Esophagus muscularis mucosa (tissue), 4 donors: Measurements from ENCODE around the gene KLHDC7A.

ENCODE experiments used
- CTCF ChIP-seq, 3 experiments: fragments of 200-600 bp in 2 of 3; fragments of 450-650 bp in 1 of 3; sonication (generic) in 2 of 3; IDR thresholded peaks; one replicate each; pipeline ENCODE4 v1.5.1; 2017 to 2019; ENCODE audit warnings: antibody characterized with exemption in 3 of 3, mild to moderate bottlenecking in 2 of 3, moderate library complexity in 1 of 3
- EP300 ChIP-seq: sonication (generic); formaldehyde crosslinking; IDR thresholded peaks from one replicate; pipeline ENCODE4 v1.6.1; 2017; ENCODE audit warnings: antibody characterized with exemption
- POLR2A ChIP-seq: fragments of 450-650 bp; IDR thresholded peaks from one replicate; pipeline ENCODE4 v1.6.1; 2017; ENCODE audit warnings: antibody characterized with exemption, moderate library complexity, mild to moderate bottlenecking, low read depth
- POLR2AphosphoS5 ChIP-seq, 2 donors: sonication (generic); formaldehyde crosslinking; IDR thresholded peaks; one replicate each; pipeline ENCODE4 v1.6.1; 2017; ENCODE audit warnings: antibody characterized with exemption in 2 of 2

- TF ChIP-seq POLR2AphosphoS5 (IDR thresholded peaks at IDR 0.05), result no peak
- no peak for TF ChIP-seq CTCF (IDR thresholded peaks at IDR 0.05)
- no peak for TF ChIP-seq POLR2A
- no peak for TF ChIP-seq EP300
These were observed 50.1 kb downstream of the KLHDC7A start for GRCh38 chr1:18530587-18531502.
